Ishikawa (cell line): ENCODE data around the gene TAF12.

Source experiments
- EP300 ChIP-seq: IDR thresholded peaks from 2 replicates; pipeline ENCODE4 v1.6.1; 2012; ENCODE audit warnings: borderline replicate concordance
- RAD21 ChIP-seq: IDR thresholded peaks from 2 replicates; pipeline ENCODE4 v1.6.1; 2012; ENCODE audit warnings: low read depth
- TAF1 ChIP-seq: IDR thresholded peaks from 2 replicates; pipeline ENCODE4 v1.6.1; 2012; ENCODE audit warnings: low read depth, mild to moderate bottlenecking
- TCF12 ChIP-seq: IDR thresholded peaks from 2 replicates; pipeline ENCODE4 v1.6.1; 2012; ENCODE audit warnings: low read depth
- ZBTB7A ChIP-seq: IDR thresholded peaks from 2 replicates; pipeline ENCODE4 v1.6.1; 2012; ENCODE audit warnings: low read depth
- TF ChIP-seq, protein P1 (sequence below): IDR thresholded peaks from 2 replicates; pipeline ENCODE4 v1.6.1; 2012; ENCODE audit warnings: low read depth, mild to moderate bottlenecking
- TF ChIP-seq, protein P2 (sequence below): IDR thresholded peaks from 2 replicates; pipeline ENCODE4 v1.6.1; 2012

GRCh38 chr1:28595412-28596191 is 47.3 kb downstream of the TAF12 start:
- no peak for TF ChIP-seq TAF1
- TF ChIP-seq TCF12 = no peak
- TF ChIP-seq, protein P1, sequence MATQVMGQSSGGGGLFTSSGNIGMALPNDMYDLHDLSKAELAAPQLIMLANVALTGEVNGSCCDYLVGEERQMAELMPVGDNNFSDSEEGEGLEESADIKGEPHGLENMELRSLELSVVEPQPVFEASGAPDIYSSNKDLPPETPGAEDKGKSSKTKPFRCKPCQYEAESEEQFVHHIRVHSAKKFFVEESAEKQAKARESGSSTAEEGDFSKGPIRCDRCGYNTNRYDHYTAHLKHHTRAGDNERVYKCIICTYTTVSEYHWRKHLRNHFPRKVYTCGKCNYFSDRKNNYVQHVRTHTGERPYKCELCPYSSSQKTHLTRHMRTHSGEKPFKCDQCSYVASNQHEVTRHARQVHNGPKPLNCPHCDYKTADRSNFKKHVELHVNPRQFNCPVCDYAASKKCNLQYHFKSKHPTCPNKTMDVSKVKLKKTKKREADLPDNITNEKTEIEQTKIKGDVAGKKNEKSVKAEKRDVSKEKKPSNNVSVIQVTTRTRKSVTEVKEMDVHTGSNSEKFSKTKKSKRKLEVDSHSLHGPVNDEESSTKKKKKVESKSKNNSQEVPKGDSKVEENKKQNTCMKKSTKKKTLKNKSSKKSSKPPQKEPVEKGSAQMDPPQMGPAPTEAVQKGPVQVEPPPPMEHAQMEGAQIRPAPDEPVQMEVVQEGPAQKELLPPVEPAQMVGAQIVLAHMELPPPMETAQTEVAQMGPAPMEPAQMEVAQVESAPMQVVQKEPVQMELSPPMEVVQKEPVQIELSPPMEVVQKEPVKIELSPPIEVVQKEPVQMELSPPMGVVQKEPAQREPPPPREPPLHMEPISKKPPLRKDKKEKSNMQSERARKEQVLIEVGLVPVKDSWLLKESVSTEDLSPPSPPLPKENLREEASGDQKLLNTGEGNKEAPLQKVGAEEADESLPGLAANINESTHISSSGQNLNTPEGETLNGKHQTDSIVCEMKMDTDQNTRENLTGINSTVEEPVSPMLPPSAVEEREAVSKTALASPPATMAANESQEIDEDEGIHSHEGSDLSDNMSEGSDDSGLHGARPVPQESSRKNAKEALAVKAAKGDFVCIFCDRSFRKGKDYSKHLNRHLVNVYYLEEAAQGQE = no peak
- no peak for TF ChIP-seq EP300
- TF ChIP-seq, protein P2, sequence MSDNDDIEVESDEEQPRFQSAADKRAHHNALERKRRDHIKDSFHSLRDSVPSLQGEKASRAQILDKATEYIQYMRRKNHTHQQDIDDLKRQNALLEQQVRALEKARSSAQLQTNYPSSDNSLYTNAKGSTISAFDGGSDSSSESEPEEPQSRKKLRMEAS = no peak
- no peak for TF ChIP-seq ZBTB7A
- TF ChIP-seq RAD21 = no peak
